ENCODE data around the gene DNAH7. TPM values are rescaled to one million over a fixed set of nuclear protein-coding genes. Genes with fewer than 3 reads are reported as not detected.

The DNAH7 gene
- total RNA-seq, 1 experiment from 2014 or later = 0.11 TPM

- DNase-seq (ENCODE audit: low read depth) = no peak
Observed at GRCh38 chr2:196077821-196078220, 9.2 kb upstream of the DNAH7 start.

GRCh38 chr2:196076778-196077568 lies 8.3 kb upstream of the DNAH7 start:
- DNase-seq (ENCODE audit: low read depth) = peak; percentile 5

GRCh38 chr2:196075196-196075595 lies 6.6 kb upstream of the DNAH7 start:
- no peak for DNase-seq (ENCODE audit: low read depth)

DNA sequence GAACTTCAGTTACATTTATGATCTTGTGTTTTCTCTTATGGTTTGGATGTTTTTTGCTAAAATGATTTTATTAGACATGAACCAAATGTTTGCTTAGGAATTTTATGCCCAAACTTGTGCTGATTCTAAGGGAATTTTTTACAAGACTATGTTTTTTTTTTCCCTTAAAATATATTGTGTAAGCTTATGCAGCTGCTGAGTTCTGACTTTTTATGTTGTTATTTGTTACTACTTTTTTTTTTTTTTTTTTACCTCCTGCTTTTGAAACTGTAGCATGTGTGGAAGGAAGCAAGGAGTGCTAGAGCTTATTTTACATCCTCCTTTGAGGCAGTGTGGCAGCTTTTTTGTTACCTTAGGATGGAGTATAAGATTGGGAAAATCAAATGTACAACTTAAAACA lies 6.0 kb upstream of the DNAH7 start:
- DNase-seq (ENCODE audit: low read depth) = no peak

GRCh38 chr2:196073521-196073920 lies 4.9 kb upstream of the DNAH7 start:
- no peak for DNase-seq (ENCODE audit: low read depth)

GRCh38 chr2:196067088-196067382 lies 1.6 kb downstream of the DNAH7 start:
- no peak for DNase-seq (ENCODE audit: low read depth)

- DNase-seq (ENCODE audit: low read depth) = peak; percentile 14
Observed at GRCh38 chr2:196066291-196067087, 2.1 kb downstream of the DNAH7 start.

DNA sequence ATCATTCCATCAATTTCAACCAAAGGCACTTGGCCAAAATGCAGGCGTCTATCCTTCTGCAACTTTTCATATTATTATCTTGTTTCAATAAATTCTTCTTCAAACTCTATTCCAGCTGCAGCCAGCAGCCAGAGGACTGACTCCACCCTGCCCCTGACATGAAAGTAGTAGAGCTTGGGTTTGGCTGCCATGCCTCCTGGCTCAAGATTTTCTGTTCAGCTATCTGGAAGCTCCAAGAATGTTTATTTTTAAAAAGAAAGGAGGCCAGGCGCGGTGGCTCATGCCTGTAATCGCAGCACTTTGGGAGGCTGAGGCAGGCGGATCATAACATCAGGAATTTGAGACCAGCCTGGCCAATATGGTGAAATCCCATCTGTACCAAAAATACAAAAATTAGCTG lies 4.9 kb downstream of the DNAH7 start:
- DNase-seq (ENCODE audit: low read depth) = no peak

DNA sequence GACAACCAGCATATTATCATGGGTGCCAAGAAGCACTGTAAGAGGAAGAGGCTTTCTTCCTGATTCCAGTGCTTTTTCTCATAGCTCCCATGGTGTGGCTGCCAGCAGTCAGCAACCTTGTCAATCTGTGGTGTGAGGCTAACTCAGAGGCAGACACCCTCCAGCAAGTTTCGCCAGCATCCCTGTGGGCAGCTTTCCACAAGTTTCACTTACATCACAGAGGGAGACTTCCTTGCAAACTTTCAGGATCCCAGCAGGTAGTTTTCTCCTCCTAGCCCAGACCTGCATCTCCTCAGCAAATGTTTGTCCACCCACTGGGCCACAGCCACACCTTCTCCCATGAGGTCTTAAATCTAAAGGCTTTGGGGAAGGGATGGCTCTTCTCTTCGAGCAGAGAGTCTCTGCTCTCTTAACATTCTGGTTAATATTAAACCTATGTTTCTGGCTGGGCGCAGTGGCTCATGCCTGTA lies 9.1 kb downstream of the DNAH7 start:
- DNase-seq (ENCODE audit: low read depth) = no peak

GRCh38 chr2:196054631-196055030 lies 14.0 kb downstream of the DNAH7 start:
- DNase-seq (ENCODE audit: low read depth) = no peak

DNA sequence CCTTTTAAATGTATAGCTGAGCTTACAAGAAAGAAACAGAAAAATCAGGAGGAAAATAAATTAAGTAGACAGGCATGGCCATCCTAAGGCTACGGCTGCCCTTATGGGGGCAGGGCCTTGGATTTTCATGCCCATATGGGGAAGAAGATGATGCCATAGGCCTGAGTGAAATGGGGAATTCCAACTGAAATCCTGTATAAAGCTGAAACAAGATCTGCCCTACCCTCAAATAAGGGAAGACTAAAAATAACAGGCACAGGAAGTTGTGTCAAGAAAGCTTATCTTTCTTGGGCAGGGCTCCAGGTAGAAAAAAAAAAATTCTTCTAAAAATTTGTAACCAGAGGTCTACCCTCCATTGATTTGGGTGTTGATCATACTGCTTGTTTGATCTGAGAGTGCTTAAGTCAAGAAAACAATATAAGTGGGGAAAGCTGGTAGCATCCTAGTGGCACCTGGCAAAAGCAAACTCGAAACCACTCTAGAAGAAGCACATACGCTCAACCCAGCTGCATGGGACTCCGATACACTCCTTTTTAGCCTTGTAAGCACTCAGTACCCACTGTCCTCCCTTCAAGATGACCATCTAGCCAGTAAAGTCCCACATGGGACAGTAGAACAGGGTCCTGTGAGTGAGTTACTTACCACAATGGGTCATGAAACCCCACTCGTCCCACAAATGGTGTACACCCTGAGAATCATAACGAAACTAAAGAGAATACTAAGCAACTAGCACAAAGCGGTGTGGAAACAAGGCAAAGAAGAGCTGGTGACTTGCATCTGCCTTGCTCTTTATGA lies 22.3 kb downstream of the DNAH7 start:
- peak; percentile 56 for DNase-seq (ENCODE audit: low read depth)

DNA sequence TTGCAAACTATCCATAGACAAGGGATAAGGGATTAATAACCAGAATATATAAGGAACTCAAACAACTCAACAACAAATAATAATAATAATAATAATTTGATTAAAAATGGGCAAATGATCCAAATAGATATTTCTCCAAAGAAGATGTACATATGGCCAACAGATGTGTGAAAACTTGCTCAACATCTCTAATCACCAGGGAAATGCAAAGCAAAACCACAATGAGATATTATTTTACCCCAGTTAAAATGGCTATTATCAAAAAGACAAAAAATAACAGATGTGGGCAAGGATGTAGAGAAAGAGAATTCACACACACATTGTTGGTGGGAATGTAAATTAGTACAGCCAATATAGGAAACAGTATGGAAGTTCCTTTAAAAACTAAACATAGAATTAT lies 26.9 kb downstream of the DNAH7 start:
- no peak for DNase-seq (ENCODE audit: low read depth)

DNA sequence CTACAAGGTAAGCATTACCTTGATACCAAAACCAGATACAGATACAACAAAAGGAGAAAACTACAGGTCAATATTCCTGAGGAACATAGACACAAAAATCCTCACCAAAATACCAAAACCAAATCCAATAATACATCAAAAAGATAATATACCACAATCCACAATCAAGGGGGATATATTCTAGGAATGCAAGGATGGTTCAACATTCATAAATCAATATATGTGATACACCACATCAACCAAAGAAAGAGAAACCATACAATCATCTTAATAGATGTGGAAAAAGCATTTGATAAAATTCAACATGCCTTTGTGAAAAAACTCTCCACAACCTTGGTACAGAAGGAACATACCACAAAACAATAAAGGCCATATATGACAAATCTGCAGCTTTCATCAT lies 28.4 kb downstream of the DNAH7 start:
- no peak for DNase-seq (ENCODE audit: low read depth)

- DNase-seq (ENCODE audit: low read depth) = no peak
Observed at GRCh38 chr2:196036442-196036841, 32.2 kb downstream of the DNAH7 start.

DNA sequence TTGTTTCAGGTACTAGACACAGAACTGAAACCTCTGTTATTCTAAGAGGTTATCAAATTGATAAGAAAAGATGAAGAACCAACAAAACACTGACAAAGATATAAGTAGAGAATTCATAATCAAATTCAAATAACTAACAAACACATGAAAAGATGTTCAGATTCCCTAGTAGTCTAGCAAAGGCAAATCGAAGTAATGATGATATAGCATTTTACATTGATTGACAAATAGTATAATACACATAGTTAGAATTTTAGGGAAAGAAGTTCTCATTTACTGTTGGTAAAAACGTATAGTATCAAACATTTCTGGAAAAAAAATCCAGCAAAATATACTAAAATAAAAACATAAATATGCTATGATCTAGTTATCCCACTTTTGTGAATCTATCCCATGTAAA lies 50.6 kb downstream of the DNAH7 start:
- no peak for DNase-seq (ENCODE audit: low read depth)

DNA sequence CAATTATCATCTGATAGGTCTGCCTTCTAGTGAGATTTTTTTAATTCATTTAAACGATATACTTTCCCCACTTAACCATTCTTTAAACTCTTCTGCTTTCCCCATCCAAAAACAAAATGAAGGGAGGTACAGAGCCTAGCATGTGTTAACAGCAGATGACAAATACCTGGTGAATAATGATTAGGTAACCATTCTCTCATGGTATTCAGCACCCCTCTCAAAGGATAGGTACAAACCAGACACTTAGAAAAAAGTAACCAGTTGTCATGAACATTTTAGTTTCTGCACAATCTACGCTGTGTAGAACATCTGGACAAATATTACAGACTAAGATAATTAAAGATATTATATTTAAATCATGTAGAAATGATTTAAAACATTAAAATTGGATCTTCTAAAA lies 56.3 kb downstream of the DNAH7 start:
- no peak for DNase-seq (ENCODE audit: low read depth)

DNA sequence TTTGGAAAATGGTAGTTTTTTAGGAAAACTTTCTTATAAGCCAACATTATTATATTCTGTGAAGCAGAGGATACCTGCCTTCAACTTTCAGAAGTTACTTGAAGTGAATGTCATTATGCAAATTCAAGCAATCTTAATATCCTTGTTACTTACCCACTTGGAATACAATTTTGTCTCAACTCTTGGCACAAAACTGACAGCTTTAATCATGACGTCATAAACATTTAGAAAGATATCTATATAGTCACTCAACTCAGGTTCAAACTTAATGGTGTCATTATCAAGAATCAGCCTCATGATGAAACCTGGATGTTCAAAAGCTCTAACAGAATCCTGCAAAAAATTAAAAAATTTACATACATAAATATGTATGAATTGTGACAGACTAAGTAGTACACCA lies 68.1 kb downstream of the DNAH7 start:
- no peak for DNase-seq (ENCODE audit: low read depth)

DNA sequence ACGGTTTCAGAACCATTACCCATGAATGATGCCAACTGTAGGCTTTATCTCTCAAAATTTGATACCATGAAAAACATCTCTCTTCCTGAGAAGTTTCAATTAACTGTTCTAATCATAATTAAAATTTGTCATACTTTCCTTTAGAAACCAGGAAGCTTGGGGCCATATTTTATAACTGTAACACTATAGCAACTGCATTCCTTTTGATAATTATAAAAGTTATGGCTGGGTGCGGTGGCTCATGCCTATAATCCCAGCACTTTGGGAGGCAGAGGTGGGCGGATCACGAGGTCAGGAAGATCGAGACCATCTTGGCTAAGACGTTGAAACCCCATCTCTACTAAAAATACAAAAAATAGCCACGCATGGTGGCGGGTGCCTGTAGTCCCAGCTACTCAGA lies 70.6 kb downstream of the DNAH7 start:
- no peak for DNase-seq (ENCODE audit: low read depth)

DNA sequence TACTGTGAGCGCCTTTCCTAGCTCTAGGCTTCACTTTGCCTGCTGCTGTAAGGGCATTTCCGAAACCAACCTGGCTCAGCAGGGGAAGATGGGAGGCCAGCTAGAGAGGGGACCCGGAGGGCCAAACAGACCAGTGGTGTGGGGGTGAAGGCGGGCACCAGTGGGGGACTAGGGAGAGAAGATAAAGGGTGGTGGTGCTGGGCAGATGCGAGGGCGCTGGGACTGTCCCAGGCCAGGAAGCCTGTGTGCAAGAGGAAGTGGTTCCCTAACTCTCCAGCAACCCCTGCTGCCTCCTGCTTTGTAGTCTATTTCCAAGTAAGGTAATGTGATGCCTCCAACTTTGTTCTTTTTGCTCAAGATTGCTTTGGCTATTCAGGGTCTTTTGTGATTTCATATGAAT lies 73.1 kb downstream of the DNAH7 start:
- no peak for DNase-seq (ENCODE audit: low read depth)

DNA sequence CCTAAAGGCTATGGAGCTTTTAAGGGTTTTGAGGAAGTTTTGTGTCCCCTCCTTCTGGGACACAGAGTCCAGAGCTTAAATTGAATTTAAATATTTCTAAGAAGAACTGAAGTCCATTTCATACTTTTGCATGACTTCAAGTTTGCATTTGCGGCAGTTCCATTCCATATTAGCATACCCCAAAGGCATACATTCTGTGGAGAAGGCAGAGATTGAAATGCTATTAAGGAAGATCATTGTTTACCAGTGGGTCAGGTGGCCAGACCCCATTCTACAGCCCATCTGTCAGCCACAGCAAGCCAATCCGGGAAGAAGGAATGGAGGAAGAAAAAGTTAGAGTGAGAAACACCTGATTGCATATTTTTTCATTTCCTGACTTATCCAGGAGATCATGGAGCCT lies 75.0 kb downstream of the DNAH7 start:
- DNase-seq (ENCODE audit: low read depth) = no peak

GRCh38 chr2:195985741-195986140 lies 82.9 kb downstream of the DNAH7 start:
- DNase-seq (ENCODE audit: low read depth) = no peak

DNA sequence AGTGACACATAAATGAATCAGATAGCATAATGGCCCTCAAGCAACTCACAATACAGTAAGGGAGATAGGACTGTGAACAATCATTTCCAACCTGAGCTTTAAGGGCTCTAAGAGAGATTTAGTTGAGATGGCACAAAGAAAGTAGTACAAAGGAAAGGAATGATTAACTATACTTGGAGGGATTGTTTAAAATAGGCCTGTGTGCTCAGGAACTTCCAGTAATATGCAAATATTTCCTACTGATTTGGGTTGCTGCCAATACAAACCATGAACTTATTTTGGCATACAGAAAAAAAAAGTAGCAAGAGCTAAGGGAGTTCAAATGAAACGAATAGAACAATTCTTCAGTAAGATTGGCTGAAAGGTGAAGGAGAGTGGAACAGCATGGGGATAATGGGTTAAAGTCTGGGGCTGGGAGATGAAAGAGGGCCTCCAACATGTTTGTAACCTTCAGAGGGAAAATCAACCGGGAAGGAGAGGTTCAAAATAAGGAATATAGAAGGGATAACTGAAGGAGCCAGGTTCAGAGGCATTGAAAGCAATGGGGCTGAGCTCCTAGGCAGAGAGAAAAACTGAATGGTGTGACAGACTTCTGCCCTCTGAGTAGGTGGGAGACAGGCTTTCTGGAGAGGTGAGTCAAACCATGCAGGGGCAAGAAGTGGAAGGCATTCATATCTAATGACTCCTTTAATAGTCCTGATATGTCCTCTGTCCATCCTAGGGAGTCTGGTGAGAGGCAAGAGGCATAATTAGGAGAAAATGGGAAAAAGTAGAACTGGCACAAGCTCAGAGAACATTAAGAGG lies 83.5 kb downstream of the DNAH7 start:
- DNase-seq (ENCODE audit: low read depth) = no peak
